CD14-positive monocyte (primary cell): ENCODE results near the gene PIGO. TPM values are rescaled to one million over a fixed set of nuclear protein-coding genes. Genes with fewer than 3 reads are reported as not detected.

Experiments
- DNase-seq, 3 donors: peaks; one replicate each; pipeline ENCODE4 v3.0.0-alpha.2; 2011 to 2022
- H2AFZ ChIP-seq: 2 replicates; pipeline ENCODE4 v1.6.0; 2012; ENCODE audit warnings: mild to moderate bottlenecking, low read depth, low read length, inconsistent platforms; ENCODE audit not compliant: insufficient read depth, poor library complexity, severe bottlenecking
- H3K27ac ChIP-seq, 2 donors: 1 replicate in 1 of 2; 2 replicates in 1 of 2; pipeline ENCODE4 v1.5.1; 2012 to 2013; ENCODE audit warnings: low read length in 2 of 2, control low read depth in 1 of 2, inconsistent platforms in 1 of 2, low read depth in 1 of 2, mild to moderate bottlenecking in 1 of 2
- H3K27me3 ChIP-seq, 2 donors: one replicate each; pipeline versions ENCODE4 v1.6.0 to v1.6.1; 2011 to 2013; ENCODE audit warnings: low read length in 2 of 2; ENCODE audit not compliant: control insufficient read depth in 2 of 2, insufficient read depth in 2 of 2
- H3K36me3 ChIP-seq, 2 donors: replicated peaks in 1 of 2; 1 replicate in 1 of 2; 2 replicates in 1 of 2; pipeline versions ENCODE4 v1.5.1 to v1.6.1; 2012 to 2013; ENCODE audit warnings: low read length in 2 of 2, control low read depth in 1 of 2, inconsistent platforms in 1 of 2, mild to moderate bottlenecking in 1 of 2; ENCODE audit not compliant: insufficient read depth in 2 of 2, control insufficient read depth in 1 of 2
- H3K4me1 ChIP-seq, 2 donors: 1 replicate in 1 of 2; 2 replicates in 1 of 2; pipeline versions ENCODE4 v1.5.1 to v1.6.1; 2012 to 2013; ENCODE audit warnings: low read length in 2 of 2, control low read depth in 1 of 2, inconsistent platforms in 1 of 2, mild to moderate bottlenecking in 1 of 2, moderate library complexity in 1 of 2; ENCODE audit not compliant: insufficient read depth in 2 of 2, control insufficient read depth in 1 of 2
- H3K4me2 ChIP-seq: replicated peaks from 2 replicates; pipeline ENCODE3; 2012; ENCODE audit warnings: low read length, moderate library complexity, mild to moderate bottlenecking; ENCODE audit not compliant: poor library complexity, severe bottlenecking; ENCODE audit errors: extremely low read depth
- H3K4me3 ChIP-seq, 3 experiments: fragments of 200-600 bp in 1 of 3; sonication (generic) in 1 of 3; replicated peaks in 1 of 3; 1 replicate in 2 of 3; 2 replicates in 1 of 3; pipeline ENCODE4 v1.5.1; 2011 to 2013; ENCODE audit warnings: low read length in 3 of 3, mild to moderate bottlenecking in 3 of 3, control low read depth in 2 of 3, low read depth in 2 of 3, inconsistent platforms in 1 of 3, moderate library complexity in 1 of 3
- H3K79me2 ChIP-seq: 2 replicates; pipeline ENCODE4 v1.6.0; 2012; ENCODE audit warnings: mild to moderate bottlenecking, control low read depth, inconsistent platforms, low read length, moderate library complexity; ENCODE audit not compliant: insufficient read depth
- H3K9ac ChIP-seq: 2 replicates; pipeline ENCODE4 v1.6.0; 2017; ENCODE audit warnings: low read length, mild to moderate bottlenecking; ENCODE audit not compliant: insufficient read depth, poor library complexity, severe bottlenecking
- H3K9me3 ChIP-seq, 2 donors: replicated peaks in 1 of 2; 1 replicate in 1 of 2; 2 replicates in 1 of 2; pipeline versions ENCODE4 v1.5.1 to v1.6.1; 2012 to 2013; ENCODE audit warnings: low read length in 2 of 2, control low read depth in 1 of 2; ENCODE audit not compliant: control insufficient read depth in 1 of 2, insufficient read depth in 1 of 2
- H4K20me1 ChIP-seq: 2 replicates; pipeline ENCODE4 v1.6.0; 2012; ENCODE audit warnings: mild to moderate bottlenecking, low read length, control low read depth, moderate library complexity; ENCODE audit not compliant: insufficient read depth
- H3K27ac Mint-ChIP-seq, 7 donors: one replicate each; pipeline ENCODE4 v1.8.0; 2020; ENCODE audit warnings: mild to moderate bottlenecking in 7 of 7, mixed read lengths in 7 of 7, moderate library complexity in 6 of 7, inconsistent platforms in 2 of 7
- H3K27me3 Mint-ChIP-seq, 3 donors: one replicate each; pipeline ENCODE4 v1.8.0; 2021 to 2022; ENCODE audit warnings: low read depth in 3 of 3, mild to moderate bottlenecking in 3 of 3, mixed read lengths in 3 of 3, moderate library complexity in 3 of 3, inconsistent platforms in 1 of 3
- H3K36me3 Mint-ChIP-seq, 2 donors: one replicate each; pipeline ENCODE4 v1.8.0; 2020; ENCODE audit warnings: mixed read lengths in 2 of 2, inconsistent platforms in 1 of 2, mild to moderate bottlenecking in 1 of 2
- H3K4me1 Mint-ChIP-seq: one replicate; pipeline ENCODE4 v1.8.0; 2020; ENCODE audit warnings: mild to moderate bottlenecking, mixed read lengths
- H3K4me3 Mint-ChIP-seq, 2 donors: one replicate each; pipeline ENCODE4 v1.8.0; 2020; ENCODE audit warnings: mild to moderate bottlenecking in 2 of 2, mixed read lengths in 2 of 2, moderate library complexity in 1 of 2
- H3K9me3 Mint-ChIP-seq, 7 donors: one replicate each; pipeline ENCODE4 v1.8.0; 2020 to 2022; ENCODE audit warnings: mixed read lengths in 7 of 7, mild to moderate bottlenecking in 6 of 7, moderate library complexity in 6 of 7, inconsistent platforms in 2 of 7
- CTCF ChIP-seq: fragments of 200-600 bp; IDR thresholded peaks from one replicate; pipeline ENCODE4 v1.8.0; 2022; ENCODE audit warnings: antibody characterized with exemption, mild to moderate bottlenecking
- WGBS: methylation state at CpG from one replicate; pipeline ENCODE4 v1.1.5; 2013; ENCODE audit warnings: missing lambda C conversion rate; ENCODE audit not compliant: insufficient coverage; 5-methylcytosine and 5-hydroxymethylcytosine counted together
- intact Hi-C, 2 donors: fragments of 100-400 bp; cut with micrococcal nuclease; formaldehyde crosslinking; loops; one replicate each; pipeline versions ENCODE4 v1.15.0 to v1.15.1; 2023
- polyA plus RNA-seq, 3 donors: library from polyadenylated mRNA; depleted of rRNA in 1 of 3; unstranded in 2 of 3; stranded (reverse) in 1 of 3; fragments of 300-500 nt in 2 of 3; fragments of >200 nt in 1 of 3; fragmentation: Illumina TruSeq in 2 of 3; gene quantifications; 1 replicate in 2 of 3; 2 replicates in 1 of 3; pipeline ENCODE4 v1.2.3, GENCODE V29; 2012 to 2021

The PIGO gene
- polyA plus RNA-seq, 3 donors = 15.7 to 19.1 (median 17.3) TPM

GRCh38 chr9:35110327-35110761, 14.0 kb upstream of the PIGO start:
- peaks cover 85% of the 10 kb centered on the region for H4K20me1 ChIP-seq
- Mint-ChIP-seq H3K36me3 (peaks cover 39 to 67% of the 10 kb centered on the region in 2 donors), H3K9me3 (peaks cover 0 to 3% (median 0%) of the 10 kb centered on the region in 7 donors), H3K4me1 (peaks cover 51% of the 10 kb centered on the region), H3K27ac (peak overlapping the region; percentile 86 to 100 (median 96)), H3K27me3 (peaks cover 0 to 8% (median 0%) of the 10 kb centered on the region in 3 donors), H3K4me3 (peak overlapping the region; percentile 80 to 96)
- H3K4me1 ChIP-seq = peaks cover 50 to 55% of the 10 kb centered on the region in 2 donors
- DNase-seq = peak in 1 of 3 donors; percentile 18
- intact Hi-C loops = loop anchor here (5.0 to 10.0 kb wide), 6 partner anchors 38 to 622 kb away; partner anchors contain the start of genes CCDC107 (in 1 of the 2), CCL27 (in 1 of the 2), CREB3 (in 1 of the 2) and RMRP (in 1 of the 2)
- H3K9me3 ChIP-seq = no peaks in the 10 kb centered on the region
- peak overlapping the region in 1 of 3 experiments; percentile 77 for H3K4me3 ChIP-seq
- H3K27me3 ChIP-seq = no peaks in the 10 kb centered on the region
- WGBS = 27% methylated on average over 2 of the region's 3 CpGs
- H3K36me3 ChIP-seq = peaks cover 36 to 46% of the 10 kb centered on the region in 2 donors
- peak overlapping the region in 1 of 2 donors; percentile 90 for H3K27ac ChIP-seq
- H3K9ac ChIP-seq = peak overlapping the region; percentile 80
- peaks cover 71% of the 10 kb centered on the region for H3K79me2 ChIP-seq
- H3K4me2 ChIP-seq = peak overlapping the region; percentile 71
- no peak overlapping the region for H2AFZ ChIP-seq
- TF ChIP-seq CTCF = no peak

- Histone ChIP-seq H3K4me3 (no peak overlapping the region), H4K20me1 (peaks cover 93% of the 10 kb centered on the region), H3K9me3 (no peaks in the 10 kb centered on the region), H3K27me3 (no peaks in the 10 kb centered on the region), H3K27ac (peak overlapping the region in 1 of 2 donors; percentile 90), H3K4me2 (no peak overlapping the region), H3K4me1 (peaks cover 45 to 51% of the 10 kb centered on the region in 2 donors), H2AFZ (no peak overlapping the region), H3K9ac (no peak overlapping the region), H3K79me2 (peaks cover 59% of the 10 kb centered on the region), H3K36me3 (peaks cover 49 to 59% of the 10 kb centered on the region in 2 donors)
- intact Hi-C loops = no loop called here
- peak overlapping the region; percentile 16 to 99 (median 73) for H3K27ac Mint-ChIP-seq
- no peak overlapping the region for H3K4me3 Mint-ChIP-seq
- no peak for TF ChIP-seq CTCF
- H3K4me1 Mint-ChIP-seq = peaks cover 51% of the 10 kb centered on the region
- 0% methylated on average over 3 of the region's 8 CpGs for WGBS
- DNase-seq = no peak
- H3K9me3 Mint-ChIP-seq = peaks cover 0 to 3% (median 0%) of the 10 kb centered on the region in 7 donors
- H3K27me3 Mint-ChIP-seq = peaks cover 0 to 8% (median 0%) of the 10 kb centered on the region in 3 donors
- peaks cover 50 to 80% of the 10 kb centered on the region in 2 donors for H3K36me3 Mint-ChIP-seq
These were observed 12.7 kb upstream of the PIGO start for GRCh38 chr9:35108946-35109575.
